ENCODE measurements around the gene GLIPR1L1. TPM values are rescaled to one million over a fixed set of nuclear protein-coding genes. Genes with fewer than 3 reads are reported as not detected.

The GLIPR1L1 gene
- total and polyA plus RNA-seq, 2 experiments from 2014 or later = not detected

- no peaks in the 10 kb centered on the region for H3K36me3 ChIP-seq
- H3K27me3 ChIP-seq = no peaks in the 10 kb centered on the region
- no peaks in the 10 kb centered on the region for H3K4me1 ChIP-seq (ENCODE audit: low read depth)
- no peaks in the 10 kb centered on the region for H3K9me3 ChIP-seq (ENCODE audit: low read depth)
- DNase-seq (ENCODE audit: low read depth in 1 of 2, low spot score in 1 of 2) = no peak
- H3K27ac ChIP-seq = no peak overlapping the region
- no peak overlapping the region for H3K4me3 ChIP-seq
- TF ChIP-seq CTCF (IDR thresholded peaks at IDR 0.05; ENCODE audit: low read depth, low read length) = no peak
Observed at GRCh38 chr12:75350413-75350812, 15.9 kb downstream of the GLIPR1L1 start.

GRCh38 chr12:75354011-75354410, 19.5 kb downstream of the GLIPR1L1 start:
- Histone ChIP-seq H3K36me3 (no peaks in the 10 kb centered on the region), H3K9me3 (ENCODE audit: low read depth) (no peaks in the 10 kb centered on the region), H3K27ac (no peak overlapping the region), H3K27me3 (no peaks in the 10 kb centered on the region), H3K4me3 (no peak overlapping the region), H3K4me1 (ENCODE audit: low read depth) (no peaks in the 10 kb centered on the region)
- TF ChIP-seq CTCF (IDR thresholded peaks at IDR 0.05; ENCODE audit: low read depth, low read length) = no peak
- no peak for DNase-seq (ENCODE audit: low read depth in 1 of 2, low spot score in 1 of 2)

- Histone ChIP-seq H3K4me3 (no peak overlapping the region), H3K36me3 (no peaks in the 10 kb centered on the region), H3K9me3 (ENCODE audit: low read depth) (no peaks in the 10 kb centered on the region), H3K4me1 (ENCODE audit: low read depth) (no peaks in the 10 kb centered on the region), H3K27me3 (no peaks in the 10 kb centered on the region), H3K27ac (no peak overlapping the region)
- no peak for TF ChIP-seq CTCF (IDR thresholded peaks at IDR 0.05; ENCODE audit: low read depth, low read length)
- no peak for DNase-seq (ENCODE audit: low read depth in 1 of 2, low spot score in 1 of 2)
Observed at GRCh38 chr12:75360920-75361319, 26.4 kb downstream of the GLIPR1L1 start.

GRCh38 chr12:75361408-75361807, 26.9 kb downstream of the GLIPR1L1 start:
- no peaks in the 10 kb centered on the region for H3K27me3 ChIP-seq
- H3K36me3 ChIP-seq = no peaks in the 10 kb centered on the region
- H3K27ac ChIP-seq = no peak overlapping the region
- no peak for DNase-seq (ENCODE audit: low read depth in 1 of 2, low spot score in 1 of 2)
- no peak overlapping the region for H3K4me3 ChIP-seq
- no peaks in the 10 kb centered on the region for H3K4me1 ChIP-seq (ENCODE audit: low read depth)
- TF ChIP-seq CTCF (IDR thresholded peaks at IDR 0.05; ENCODE audit: low read depth, low read length) = no peak
- H3K9me3 ChIP-seq (ENCODE audit: low read depth) = no peaks in the 10 kb centered on the region

GRCh38 chr12:75364919-75365318, 30.4 kb downstream of the GLIPR1L1 start:
- H3K36me3 ChIP-seq = no peaks in the 10 kb centered on the region
- H3K4me3 ChIP-seq = no peak overlapping the region
- H3K4me1 ChIP-seq (ENCODE audit: low read depth) = no peaks in the 10 kb centered on the region
- TF ChIP-seq CTCF (IDR thresholded peaks at IDR 0.05; ENCODE audit: low read depth, low read length) = no peak
- peak in 1 of 2 donors; percentile 45 for DNase-seq (ENCODE audit: low read depth in 1 of 2, low spot score in 1 of 2)
- H3K27ac ChIP-seq = no peak overlapping the region
- H3K27me3 ChIP-seq = no peaks in the 10 kb centered on the region
- no peaks in the 10 kb centered on the region for H3K9me3 ChIP-seq (ENCODE audit: low read depth)

- Histone ChIP-seq H3K27me3 (no peaks in the 10 kb centered on the region), H3K4me3 (no peak overlapping the region), H3K36me3 (no peaks in the 10 kb centered on the region), H3K9me3 (ENCODE audit: low read depth) (no peaks in the 10 kb centered on the region), H3K27ac (no peak overlapping the region), H3K4me1 (ENCODE audit: low read depth) (no peaks in the 10 kb centered on the region)
- TF ChIP-seq CTCF (IDR thresholded peaks at IDR 0.05; ENCODE audit: low read depth, low read length) = no peak
- peak in 1 of 2 donors; percentile 2 for DNase-seq (ENCODE audit: low read depth in 1 of 2, low spot score in 1 of 2)
Observed at GRCh38 chr12:75366629-75367028, 32.2 kb downstream of the GLIPR1L1 start.

Data from cardiac muscle cell (in vitro differentiated cells and primary cell).